ENCODE results near the gene PICK1.

GRCh38 chr22:38073150-38074130 is 16.2 kb downstream of the PICK1 start:
- TF ChIP-seq POLR2A (IDR thresholded peaks at IDR 0.05), result no peak
- TF ChIP-seq CTCF (IDR thresholded peaks at IDR 0.05), result no peak
- no peak for TF ChIP-seq POLR2AphosphoS5 (IDR thresholded peaks at IDR 0.05)
